ENCODE results near the gene PPP1R3C. TPM values are rescaled to one million over a fixed set of nuclear protein-coding genes. Genes with fewer than 3 reads are reported as not detected.

The PPP1R3C gene
- total RNA-seq, 4 donors from 2014 or later: 3.3 to 8.7 (median 3.7) TPM

DNA sequence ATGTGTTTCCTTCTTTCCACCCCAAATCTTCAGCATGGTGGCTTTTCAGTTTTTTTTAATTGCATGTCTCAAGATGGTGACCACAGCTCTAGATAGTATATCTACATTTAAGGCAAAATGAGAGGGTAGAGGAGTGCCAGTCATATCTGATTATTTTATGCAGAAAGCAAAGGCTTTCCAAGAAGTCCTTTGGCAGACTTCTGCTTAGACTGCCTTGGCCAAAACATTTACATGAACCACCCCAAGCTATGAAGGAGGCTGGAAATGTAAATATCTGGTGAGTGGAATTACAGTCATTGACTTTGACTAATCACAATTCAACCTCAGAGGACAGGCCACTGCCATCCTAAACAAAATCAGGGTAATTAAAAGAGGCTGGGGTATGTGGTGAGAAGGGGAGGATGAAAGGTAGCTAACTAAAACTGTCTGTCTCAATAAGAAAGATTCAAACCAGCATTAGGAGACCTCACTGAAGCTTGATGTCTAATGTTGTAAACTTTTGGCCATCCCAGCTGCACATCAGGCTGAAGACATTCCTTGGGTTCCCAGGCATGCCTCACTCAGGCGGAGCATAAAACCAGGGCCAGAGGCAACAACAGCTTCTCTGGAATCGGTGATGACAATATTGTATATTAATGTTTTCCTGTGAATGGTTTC lies 53.4 kb downstream of the PPP1R3C start:
- no peak overlapping the region for H3K4me3 ChIP-seq
- peaks cover 0 to 8% (median 3%) of the 10 kb centered on the region in 4 donors for H3K4me1 ChIP-seq
- H3K36me3 ChIP-seq: no peaks in the 10 kb centered on the region
- 62 to 79% methylated on average over 2 of the region's 2 CpGs for WGBS, 2 donors
- TF ChIP-seq, protein P1, sequence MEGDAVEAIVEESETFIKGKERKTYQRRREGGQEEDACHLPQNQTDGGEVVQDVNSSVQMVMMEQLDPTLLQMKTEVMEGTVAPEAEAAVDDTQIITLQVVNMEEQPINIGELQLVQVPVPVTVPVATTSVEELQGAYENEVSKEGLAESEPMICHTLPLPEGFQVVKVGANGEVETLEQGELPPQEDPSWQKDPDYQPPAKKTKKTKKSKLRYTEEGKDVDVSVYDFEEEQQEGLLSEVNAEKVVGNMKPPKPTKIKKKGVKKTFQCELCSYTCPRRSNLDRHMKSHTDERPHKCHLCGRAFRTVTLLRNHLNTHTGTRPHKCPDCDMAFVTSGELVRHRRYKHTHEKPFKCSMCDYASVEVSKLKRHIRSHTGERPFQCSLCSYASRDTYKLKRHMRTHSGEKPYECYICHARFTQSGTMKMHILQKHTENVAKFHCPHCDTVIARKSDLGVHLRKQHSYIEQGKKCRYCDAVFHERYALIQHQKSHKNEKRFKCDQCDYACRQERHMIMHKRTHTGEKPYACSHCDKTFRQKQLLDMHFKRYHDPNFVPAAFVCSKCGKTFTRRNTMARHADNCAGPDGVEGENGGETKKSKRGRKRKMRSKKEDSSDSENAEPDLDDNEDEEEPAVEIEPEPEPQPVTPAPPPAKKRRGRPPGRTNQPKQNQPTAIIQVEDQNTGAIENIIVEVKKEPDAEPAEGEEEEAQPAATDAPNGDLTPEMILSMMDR (IDR thresholded peaks at IDR 0.05): no peak
- H3K27me3 ChIP-seq: no peaks in the 10 kb centered on the region
- H3K9me3 ChIP-seq: peaks cover 0 to 4% (median 0%) of the 10 kb centered on the region in 4 donors
- H3K27ac ChIP-seq: peak overlapping the region in 1 of 4 donors; percentile 24
- DNase-seq (ENCODE audit: low spot score in 2 of 2): no peak

Other genes with a start within 250 kb of the PPP1R3C start
- gene HECTD2, start 222.7 kb downstream of the PPP1R3C start, total RNA-seq: 10 to 100 TPM; 23.5 to 33.4 (median 26.1) TPM
- gene TNKS2, start 165.4 kb upstream of the PPP1R3C start, total RNA-seq: 10 to 100 TPM; 47.7 to 60.7 (median 54.0) TPM

All from tibial nerve (tissue), 4 donors.